NT2/D1 (cell line): ENCODE results near the gene MRPL38.

Source experiments
- DNase-seq: peaks from one replicate; pipeline ENCODE4 v3.0.0-alpha.2; 2011; ENCODE audit warnings: low read depth, low spot score
- H3K27me3 ChIP-seq: 2 replicates; pipeline ENCODE4 v1.6.0; 2011; ENCODE audit warnings: mild to moderate bottlenecking; ENCODE audit not compliant: insufficient read length, insufficient read depth
- H3K36me3 ChIP-seq: 2 replicates; pipeline ENCODE4 v1.6.1; 2011; ENCODE audit warnings: mild to moderate bottlenecking, low read length, mixed read lengths; ENCODE audit not compliant: insufficient read depth, insufficient read length
- H3K4me1 ChIP-seq: 2 replicates; pipeline ENCODE4 v1.5.1; 2011; ENCODE audit not compliant: insufficient read depth, insufficient read length
- H3K4me3 ChIP-seq: 2 replicates; pipeline ENCODE4 v1.5.1; 2011; ENCODE audit warnings: low read depth; ENCODE audit not compliant: insufficient read length
- H3K9ac ChIP-seq: 2 replicates; pipeline ENCODE4 v1.6.0; 2011; ENCODE audit warnings: low read depth; ENCODE audit not compliant: insufficient read length
- H3K9me3 ChIP-seq: 2 replicates; pipeline ENCODE4 v1.5.1; 2011; ENCODE audit warnings: mild to moderate bottlenecking, low read length; ENCODE audit not compliant: insufficient read depth
- SUZ12 ChIP-seq: IDR thresholded peaks from 2 replicates; pipeline ENCODE4 v1.6.1; 2011; ENCODE audit not compliant: insufficient read length, insufficient read depth; ENCODE audit errors: extremely low read depth
- YY1 ChIP-seq: IDR thresholded peaks from 2 replicates; pipeline ENCODE4 v1.6.1; 2011; ENCODE audit not compliant: insufficient read length, insufficient read depth
- ZNF274 ChIP-seq: IDR thresholded peaks from 2 replicates; pipeline ENCODE4 v1.6.1; 2011; ENCODE audit warnings: mild to moderate bottlenecking, low read depth, low read length

The MRPL38 gene

GRCh38 chr17:75899767-75900468, 4.8 kb downstream of the MRPL38 start:
- no peak for DNase-seq
- Histone ChIP-seq H3K9ac (peak overlapping the region; percentile 39), H3K9me3 (no peaks in the 10 kb centered on the region), H3K27me3 (no peaks in the 10 kb centered on the region), H3K4me3 (no peak overlapping the region), H3K4me1 (peaks cover 20% of the 10 kb centered on the region), H3K36me3 (peaks cover 74% of the 10 kb centered on the region)
- no peak for TF ChIP-seq YY1
- no peak for TF ChIP-seq ZNF274
- TF ChIP-seq SUZ12 = no peak

- no peaks in the 10 kb centered on the region for H3K9me3 ChIP-seq
- H3K4me3 ChIP-seq = no peak overlapping the region
- H3K27me3 ChIP-seq = no peaks in the 10 kb centered on the region
- TF ChIP-seq ZNF274 (no peak), SUZ12 (no peak), YY1 (no peak)
- peaks cover 23% of the 10 kb centered on the region for H3K4me1 ChIP-seq
- H3K9ac ChIP-seq = no peak overlapping the region
- H3K36me3 ChIP-seq = peaks cover 77% of the 10 kb centered on the region
- no peak for DNase-seq
Observed at GRCh38 chr17:75899353-75899752, 5.3 kb downstream of the MRPL38 start.

GRCh38 chr17:75898791-75899190, 5.9 kb downstream of the MRPL38 start:
- Histone ChIP-seq H3K9ac (peak overlapping the region; percentile 51), H3K4me3 (no peak overlapping the region), H3K4me1 (peaks cover 28% of the 10 kb centered on the region), H3K27me3 (no peaks in the 10 kb centered on the region), H3K9me3 (no peaks in the 10 kb centered on the region), H3K36me3 (peaks cover 78% of the 10 kb centered on the region)
- no peak for DNase-seq
- TF ChIP-seq SUZ12 = no peak
- no peak for TF ChIP-seq YY1
- no peak for TF ChIP-seq ZNF274

- DNase-seq = no peak
- H3K4me3 ChIP-seq = no peak overlapping the region
- no peaks in the 10 kb centered on the region for H3K27me3 ChIP-seq
- H3K9ac ChIP-seq = peak overlapping the region; percentile 99
- no peaks in the 10 kb centered on the region for H3K9me3 ChIP-seq
- peaks cover 79% of the 10 kb centered on the region for H3K36me3 ChIP-seq
- TF ChIP-seq SUZ12 (no peak), YY1 (no peak), ZNF274 (no peak)
- peaks cover 34% of the 10 kb centered on the region for H3K4me1 ChIP-seq
Observed at GRCh38 chr17:75898065-75898464, 6.6 kb downstream of the MRPL38 start.

GRCh38 chr17:75897160-75898019, 7.3 kb downstream of the MRPL38 start:
- Histone ChIP-seq H3K36me3 (peaks cover 79% of the 10 kb centered on the region), H3K27me3 (no peaks in the 10 kb centered on the region), H3K9ac (peak overlapping the region; percentile 99), H3K4me3 (peak overlapping the region; percentile 34), H3K9me3 (no peaks in the 10 kb centered on the region), H3K4me1 (peaks cover 37% of the 10 kb centered on the region)
- DNase-seq = no peak
- TF ChIP-seq SUZ12 (no peak), ZNF274 (no peak), YY1 (no peak)

- Histone ChIP-seq H3K9ac (peak within 1 kb of the TSS; percentile 99), H3K27me3 (no peaks in the 10 kb centered on the region), H3K4me3 (peak within 1 kb of the TSS; percentile 98), H3K36me3 (peaks cover 79% of the 10 kb centered on the region), H3K9me3 (no peaks in the 10 kb centered on the region), H3K4me1 (peaks cover 37% of the 10 kb centered on the region)
- peak; percentile 40 for DNase-seq
- TF ChIP-seq YY1 = peak; percentile 20
- no peak for TF ChIP-seq ZNF274
- TF ChIP-seq SUZ12 = no peak
Observed at GRCh38 chr17:75896415-75897159, 8.1 kb downstream of the MRPL38 start, which contains the start of gene TRIM65. TSS of gene TRIM65 (minus strand) at chr17:75896951. CDS start at chr17:75896937, 14 bp downstream.
